Pulmonary artery endothelial cell (primary cell): ENCODE results near the gene CBX4. TPM values are rescaled to one million over a fixed set of nuclear protein-coding genes. Genes with fewer than 3 reads are reported as not detected.

Experiments used
- DNase-seq: peaks from one replicate; pipeline ENCODE4 v3.0.0-alpha.2; 2011; ENCODE audit warnings: low read depth, low spot score
- total RNA-seq: library from RNA; depleted of rRNA; stranded (reverse); fragments of >200 nt; gene quantifications from 2 replicates; pipeline ENCODE4 v1.2.3, GENCODE V29; 2014

CBX4 gene
- total RNA-seq, 1 donor from 2014 or later = 7.6 TPM

DNA sequence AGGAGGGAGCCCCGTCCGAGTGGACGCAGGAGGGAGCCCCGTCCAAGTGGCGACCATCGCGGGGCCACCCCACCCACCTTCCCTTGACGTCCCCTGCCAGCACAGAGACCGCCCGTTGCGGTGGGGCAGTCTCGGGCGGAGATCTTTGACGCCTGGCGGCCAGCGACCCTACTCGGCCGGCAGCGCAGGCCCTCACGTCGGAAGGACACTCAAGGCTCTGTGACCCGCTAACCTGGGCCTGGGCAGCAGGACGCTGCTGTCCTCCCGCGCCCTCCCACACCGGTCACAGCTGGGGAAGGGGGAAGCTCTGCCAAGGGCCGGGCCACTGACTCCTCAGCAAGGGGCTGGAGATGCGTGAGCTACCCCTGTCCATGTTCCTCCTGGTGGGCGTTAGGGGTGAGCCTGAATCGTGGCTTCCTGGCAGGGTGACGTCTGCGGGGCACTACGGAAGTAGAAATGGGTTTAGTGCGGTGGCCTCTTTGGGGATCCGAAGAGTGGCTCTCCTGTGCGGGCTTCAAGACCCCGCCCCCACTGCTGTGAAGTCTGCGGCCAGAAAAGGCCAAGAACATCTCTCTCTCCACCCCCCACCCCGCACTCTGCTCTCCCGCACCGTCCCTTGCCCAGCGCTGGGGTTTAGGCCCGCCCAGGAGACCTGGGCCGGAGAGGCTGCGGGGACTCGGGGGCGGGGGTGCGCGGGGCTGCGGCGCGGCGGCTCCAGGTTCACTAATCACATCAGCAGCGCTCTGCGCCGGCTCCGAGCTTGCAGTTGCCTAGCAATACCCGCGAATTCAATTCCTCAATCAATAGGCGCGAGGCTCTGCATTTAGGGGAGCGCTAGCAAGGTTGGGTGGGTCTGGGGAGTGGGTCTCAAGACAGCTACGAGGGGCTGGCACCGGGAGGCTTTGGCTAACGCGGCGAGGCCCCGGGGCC, 48.2 kb downstream of the CBX4 start:
- no peak for DNase-seq

DNA sequence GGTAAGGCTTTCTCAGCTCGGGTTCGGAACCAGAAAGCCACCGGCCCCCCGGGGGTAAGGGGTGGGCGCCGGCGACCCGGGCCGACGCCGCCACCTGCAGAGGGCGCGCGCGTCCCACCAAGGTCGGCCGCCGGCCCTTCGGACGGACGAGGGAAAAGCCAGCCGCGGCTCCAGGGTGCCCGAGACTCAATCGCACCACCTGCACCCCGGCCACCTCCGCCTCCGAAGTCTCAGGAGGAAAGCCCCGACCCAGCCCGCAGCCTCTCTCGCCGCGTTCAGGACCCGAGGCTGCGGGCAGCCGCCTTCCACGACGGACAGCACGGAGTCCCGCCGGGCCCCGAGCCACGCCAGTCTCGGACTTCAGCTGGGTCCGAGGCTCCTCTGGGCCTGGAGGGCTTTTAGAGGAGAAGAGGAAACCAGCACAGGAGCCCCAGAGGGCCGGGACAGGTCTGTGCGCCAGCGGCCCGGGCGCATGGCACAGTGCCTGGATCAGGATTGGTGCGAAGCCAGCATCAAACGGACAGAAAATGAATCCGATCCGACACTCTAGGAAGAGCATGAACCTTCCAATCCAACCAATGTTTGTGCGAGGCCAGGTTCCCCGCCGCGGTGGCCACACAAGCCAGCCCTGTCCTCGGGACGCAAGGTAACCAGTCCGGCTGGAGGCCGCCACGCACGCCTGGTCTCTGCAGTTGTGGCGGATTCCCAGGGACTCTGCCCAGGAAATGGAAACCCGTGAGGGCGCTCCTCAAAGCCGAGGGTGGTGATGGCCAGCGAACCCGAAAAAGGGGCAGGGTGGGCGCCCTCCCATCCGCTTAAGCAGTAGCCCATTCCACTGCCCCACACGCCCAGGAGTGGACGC, 49.1 kb downstream of the CBX4 start:
- DNase-seq = no peak

DNA sequence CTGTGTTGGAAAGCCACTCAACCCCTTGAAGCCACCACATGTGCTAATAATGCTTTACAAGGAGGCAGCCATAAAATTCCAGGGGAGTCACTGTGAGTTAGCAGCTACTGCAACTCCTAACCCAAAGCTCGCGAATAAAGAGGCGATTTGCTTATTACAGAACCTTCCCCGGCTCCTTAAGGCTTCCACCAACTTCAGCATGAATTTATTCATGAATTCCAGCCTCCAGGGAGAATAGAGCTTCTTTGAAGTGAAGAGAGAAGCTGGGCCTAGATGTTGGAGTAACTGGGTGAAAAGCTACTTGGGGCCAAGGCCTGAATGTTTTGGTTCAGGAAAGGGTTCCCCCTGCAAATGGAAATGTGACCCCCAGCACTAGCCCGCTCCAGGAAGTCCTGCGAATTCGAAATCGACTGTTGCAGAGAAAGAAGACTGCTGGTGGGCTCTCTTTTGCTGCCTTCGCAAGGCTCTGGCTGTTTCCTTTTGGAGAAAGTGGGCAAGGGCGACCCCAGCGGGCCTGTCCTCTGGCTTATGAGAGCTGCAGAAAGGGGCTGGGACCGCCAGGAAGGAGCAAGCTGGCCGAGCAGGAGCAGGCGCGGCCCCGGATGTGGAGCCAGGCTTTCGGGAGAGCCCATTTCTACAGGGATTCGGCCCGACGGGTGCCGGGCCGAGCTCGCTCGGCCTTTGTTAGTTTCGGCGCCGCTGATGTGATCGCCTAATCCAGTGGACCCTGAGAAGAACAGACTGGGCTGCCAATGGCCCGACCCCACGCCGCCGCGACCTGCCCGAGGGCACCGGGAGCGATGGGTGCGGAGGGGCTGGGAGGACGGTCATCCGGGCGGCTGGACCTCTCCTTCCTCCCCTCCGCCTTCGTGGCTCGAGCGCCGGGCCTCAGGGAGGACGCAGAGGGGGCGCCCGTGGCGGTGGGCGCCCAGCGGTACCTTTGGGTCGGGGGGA, 50.0 kb downstream of the CBX4 start:
- no peak for DNase-seq

DNA sequence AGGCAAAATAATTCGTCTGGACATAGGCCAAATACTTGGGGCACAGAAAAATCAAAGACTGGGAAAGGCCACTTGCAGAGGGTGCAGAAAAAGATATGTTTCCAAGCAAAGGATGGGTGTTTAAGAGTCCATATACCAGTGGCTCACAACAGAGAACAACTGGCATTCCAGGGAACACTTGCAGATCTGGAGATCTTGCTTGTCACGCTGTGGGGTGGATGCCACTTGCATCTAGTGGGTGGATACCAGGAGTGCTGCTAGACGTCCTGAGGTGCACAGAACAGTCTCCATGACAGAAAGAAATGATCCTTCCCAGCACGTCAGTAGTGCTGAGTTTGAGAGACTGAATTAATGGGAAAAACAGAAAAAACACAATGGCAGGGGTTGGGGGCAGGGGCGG, 50.8 kb downstream of the CBX4 start:
- no peak for DNase-seq

DNA sequence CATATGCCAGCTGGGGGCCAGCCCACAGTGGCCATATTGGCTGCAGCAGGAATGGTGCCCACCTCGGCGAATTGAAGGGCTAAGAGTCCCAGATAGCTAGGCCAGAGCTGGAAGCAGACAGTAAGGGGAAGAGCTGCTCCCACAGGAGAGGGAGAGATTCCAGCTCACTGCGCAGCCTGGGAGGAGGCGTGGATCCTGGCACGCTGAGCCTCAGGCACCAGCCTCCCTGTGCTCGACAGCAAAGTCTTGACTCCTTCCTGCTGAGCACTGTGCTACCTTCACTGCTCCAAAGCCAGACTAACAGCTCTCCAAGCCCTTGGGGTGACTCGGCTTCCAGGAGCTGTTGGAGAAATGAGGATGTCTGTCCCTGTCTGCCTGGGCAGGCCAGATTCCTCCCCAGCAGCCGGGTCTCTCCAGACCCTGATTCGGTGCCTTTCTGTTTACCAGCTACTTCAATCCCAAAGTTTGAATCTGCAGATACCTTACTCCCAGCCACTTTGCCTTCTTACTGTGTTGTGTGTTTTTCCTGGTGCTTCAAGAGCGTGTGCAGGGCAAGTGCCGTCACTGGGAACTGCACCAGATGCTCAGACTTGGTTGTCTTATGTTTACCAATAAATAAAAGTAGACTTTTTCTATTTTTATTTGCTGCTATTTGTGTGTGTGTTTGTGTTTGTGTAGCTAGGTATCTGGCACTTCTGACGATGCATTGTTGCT, 52.2 kb downstream of the CBX4 start:
- DNase-seq = no peak

DNA sequence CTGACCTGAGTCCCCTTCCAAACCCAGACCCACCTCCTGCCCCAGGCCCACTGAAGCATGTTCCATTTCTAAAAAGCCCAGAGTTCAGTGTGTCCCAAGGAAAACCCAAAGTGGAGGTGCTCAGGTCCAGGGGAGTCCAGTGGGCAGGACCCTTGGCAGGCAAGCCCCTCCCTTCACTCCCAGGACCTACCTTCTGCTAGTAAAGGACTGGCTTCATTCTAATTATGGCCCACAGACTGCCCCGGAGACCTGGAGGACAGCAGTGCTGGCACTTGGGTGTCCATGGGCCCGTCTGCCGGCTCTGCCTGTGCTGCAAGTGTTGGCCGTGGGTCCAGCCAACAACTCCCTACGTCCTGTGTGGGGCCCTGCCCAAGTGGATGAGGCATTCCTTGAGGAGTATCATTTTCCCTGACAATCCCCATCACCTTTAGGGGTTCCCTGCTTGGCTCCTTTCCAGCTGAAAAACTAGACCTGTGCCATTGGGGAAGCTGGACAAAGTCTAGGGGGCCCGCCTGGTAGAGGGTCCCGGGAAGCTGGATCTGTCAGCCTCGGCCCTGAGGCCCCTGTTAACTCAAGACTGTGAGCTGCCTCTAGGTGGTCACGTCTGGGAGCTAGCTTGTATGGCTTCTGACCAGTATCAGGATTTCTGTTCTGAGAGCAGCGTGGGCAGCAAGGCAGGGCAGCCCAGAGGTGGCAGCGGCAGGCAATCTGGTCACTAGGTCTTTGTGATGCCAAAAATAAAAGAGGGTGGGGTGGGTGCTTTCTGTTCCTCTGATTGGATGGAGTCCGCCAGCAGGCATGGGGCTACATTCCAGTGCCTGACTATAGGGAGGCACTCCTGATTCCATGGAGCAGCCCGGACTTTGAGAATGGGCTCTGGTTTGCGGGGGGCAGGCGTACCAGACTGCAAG, 53.1 kb downstream of the CBX4 start:
- no peak for DNase-seq

DNA sequence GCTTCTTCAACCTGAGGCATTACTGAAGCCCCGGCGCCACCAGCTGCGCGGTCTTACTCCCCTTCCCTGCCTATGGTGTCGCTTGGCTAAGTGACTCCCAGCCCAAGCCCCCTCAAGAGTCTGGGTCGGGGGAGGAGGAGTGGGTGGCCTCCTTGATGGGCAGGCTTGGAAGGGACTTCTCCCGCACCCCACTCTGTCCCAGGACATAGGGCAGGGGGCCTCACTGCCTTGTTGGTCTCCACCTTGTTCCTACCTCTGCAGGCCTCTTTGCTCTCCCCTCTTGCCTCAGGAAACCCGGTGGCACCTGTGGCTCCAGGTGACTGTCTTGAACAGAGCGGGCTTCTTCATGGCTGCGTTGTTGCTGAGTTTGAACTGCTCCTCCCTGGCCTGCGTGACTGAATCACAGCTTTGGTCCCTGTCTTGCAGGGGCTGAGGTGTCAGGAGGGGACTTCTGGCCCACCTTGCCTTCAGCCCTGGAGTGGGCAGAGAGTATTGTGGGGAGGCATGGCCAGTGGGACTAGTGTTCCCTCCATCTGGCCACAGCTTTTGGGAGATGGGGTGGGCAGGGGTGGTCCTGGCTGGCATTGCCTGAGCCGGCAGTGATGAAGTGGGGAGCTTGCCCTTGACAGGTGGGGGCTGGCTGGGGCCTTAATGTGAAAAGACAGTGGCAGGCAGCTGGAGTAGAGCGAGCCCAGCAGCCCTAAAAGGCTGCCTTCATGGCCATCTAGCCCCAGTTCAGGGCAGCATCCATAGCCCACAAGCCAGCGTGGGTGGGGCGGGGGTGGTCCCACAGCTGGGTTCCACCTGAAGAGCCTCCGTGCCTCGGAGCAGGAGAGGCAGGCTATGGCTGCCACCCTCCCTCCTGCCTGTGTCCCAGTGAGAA, 54.0 kb downstream of the CBX4 start:
- no peak for DNase-seq

DNA sequence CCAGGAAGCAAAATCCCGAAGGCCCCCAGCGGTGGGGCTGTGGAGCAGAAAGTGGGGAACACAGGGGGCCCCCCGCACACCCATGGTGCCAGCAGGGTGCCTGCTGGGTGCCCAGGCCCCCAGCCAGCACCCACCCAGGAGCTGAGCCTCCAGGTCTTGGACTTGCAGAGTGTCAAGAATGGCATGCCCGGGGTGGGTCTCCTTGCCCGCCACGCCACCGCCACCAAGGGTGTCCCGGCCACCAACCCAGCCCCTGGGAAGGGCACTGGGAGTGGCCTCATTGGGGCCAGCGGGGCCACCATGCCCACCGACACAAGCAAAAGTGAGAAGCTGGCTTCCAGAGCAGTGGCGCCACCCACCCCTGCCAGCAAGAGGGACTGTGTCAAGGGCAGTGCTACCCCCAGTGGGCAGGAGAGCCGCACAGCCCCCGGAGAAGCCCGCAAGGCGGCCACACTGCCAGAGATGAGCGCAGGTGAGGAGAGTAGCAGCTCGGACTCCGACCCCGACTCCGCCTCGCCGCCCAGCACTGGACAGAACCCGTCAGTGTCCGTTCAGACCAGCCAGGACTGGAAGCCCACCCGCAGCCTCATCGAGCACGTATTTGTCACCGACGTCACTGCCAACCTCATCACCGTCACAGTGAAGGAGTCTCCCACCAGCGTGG, 54.8 kb downstream of the CBX4 start:
- no peak for DNase-seq

DNA sequence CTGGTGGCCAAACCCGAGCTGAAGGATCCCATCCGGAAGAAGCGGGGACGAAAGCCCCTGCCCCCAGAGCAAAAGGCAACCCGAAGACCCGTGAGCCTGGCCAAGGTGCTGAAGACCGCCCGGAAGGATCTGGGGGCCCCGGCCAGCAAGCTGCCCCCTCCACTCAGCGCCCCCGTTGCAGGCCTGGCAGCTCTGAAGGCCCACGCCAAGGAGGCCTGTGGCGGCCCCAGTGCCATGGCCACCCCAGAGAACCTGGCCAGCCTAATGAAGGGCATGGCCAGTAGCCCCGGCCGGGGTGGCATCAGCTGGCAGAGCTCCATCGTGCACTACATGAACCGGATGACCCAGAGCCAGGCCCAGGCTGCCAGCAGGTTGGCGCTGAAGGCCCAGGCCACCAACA, 55.3 kb downstream of the CBX4 start:
- no peak for DNase-seq

Other genes starting within 250 kb of the CBX4 start
- gene RBFOX3, start 228.4 kb downstream of the CBX4 start, total RNA-seq = not detected in 2 replicates
- gene ENPP7, start 108.5 kb downstream of the CBX4 start, total RNA-seq = not detected in 2 replicates
- 9.5 and 9.6 TPM in 2 replicates for gene CBX2, start 61.3 kb downstream of the CBX4 start, total RNA-seq
- gene CBX8, start 42.4 kb downstream of the CBX4 start, total RNA-seq = 1.4 and 2.4 TPM in 2 replicates
- 41.1 and 43.6 TPM in 2 replicates for gene TBC1D16, start 196.4 kb upstream of the CBX4 start, total RNA-seq
- 0.73 and 0.95 TPM in 2 replicates for gene CCDC40, start 197.2 kb upstream of the CBX4 start, total RNA-seq